Neural progenitor cell (in vitro differentiated cells): ENCODE measurements around the gene SYNE3. TPM values are rescaled to one million over a fixed set of nuclear protein-coding genes. Genes with fewer than 3 reads are reported as not detected.

Experiments
- DNase-seq: peaks from one replicate; pipeline ENCODE4 v3.0.0-alpha.2; 2016; ENCODE audit warnings: low spot score
- H2AFZ ChIP-seq: fragments of 200-600 bp; sonication (generic); replicated peaks from 2 replicates; pipeline ENCODE4 v1.6.1; 2016; ENCODE audit warnings: antibody characterized with exemption
- H3F3A ChIP-seq: fragments of 200-600 bp; sonication (generic); 2 replicates; pipeline ENCODE4 v1.6.1; 2016; ENCODE audit warnings: antibody characterized with exemption, low read depth
- H3K27ac ChIP-seq: fragments of 200-600 bp; sonication (generic); 2 replicates; pipeline ENCODE4 v1.5.1; 2016; ENCODE audit warnings: mild to moderate bottlenecking
- H3K27me3 ChIP-seq: fragments of 200-600 bp; sonication (generic); 2 replicates; pipeline ENCODE4 v1.6.1; 2016; ENCODE audit warnings: mild to moderate bottlenecking, moderate library complexity
- H3K36me3 ChIP-seq: fragments of 200-600 bp; sonication (generic); 2 replicates; pipeline ENCODE4 v1.5.1; 2016
- H3K4me1 ChIP-seq: fragments of 200-600 bp; sonication (generic); 2 replicates; pipeline ENCODE4 v1.6.1; 2016; ENCODE audit warnings: mixed run types
- H3K4me2 ChIP-seq: fragments of 200-600 bp; sonication (generic); 2 replicates; pipeline ENCODE4 v1.6.1; 2016
- H3K4me3 ChIP-seq: fragments of 200-600 bp; sonication (generic); 2 replicates; pipeline ENCODE4 v1.5.1; 2016
- H3K79me2 ChIP-seq: fragments of 200-600 bp; sonication (generic); 2 replicates; pipeline ENCODE4 v1.6.1; 2016; ENCODE audit warnings: low read depth
- H3K9ac ChIP-seq: fragments of 200-600 bp; sonication (generic); 2 replicates; pipeline ENCODE4 v1.6.1; 2016
- H3K9me3 ChIP-seq: fragments of 200-600 bp; sonication (generic); 2 replicates; pipeline ENCODE4 v1.5.1; 2016; ENCODE audit warnings: low read depth
- H4K20me1 ChIP-seq: fragments of 200-600 bp; sonication (generic); 2 replicates; pipeline ENCODE4 v1.6.1; 2016; ENCODE audit warnings: low read depth
- H3K27ac Mint-ChIP-seq: 3 replicates; pipeline ENCODE4 v1.8.0; 2021; ENCODE audit warnings: mixed read lengths
- H3K27me3 Mint-ChIP-seq: 2 replicates; pipeline ENCODE4 v1.8.0; 2022; ENCODE audit warnings: low read depth, mild to moderate bottlenecking, inconsistent platforms, moderate library complexity, mixed read lengths; ENCODE audit not compliant: insufficient read depth
- H3K36me3 Mint-ChIP-seq: 3 replicates; pipeline ENCODE4 v1.8.0; 2021; ENCODE audit warnings: mixed read lengths
- H3K4me1 Mint-ChIP-seq: 3 replicates; pipeline ENCODE4 v1.8.0; 2021; ENCODE audit warnings: mixed read lengths
- H3K4me3 Mint-ChIP-seq: 3 replicates; pipeline ENCODE4 v1.8.0; 2021; ENCODE audit warnings: mild to moderate bottlenecking, moderate library complexity, mixed read lengths
- H3K9me3 Mint-ChIP-seq: 3 replicates; pipeline ENCODE4 v1.8.0; 2020; ENCODE audit warnings: mixed read lengths
- CTCF ChIP-seq: fragments of 200-600 bp; sonication (generic); IDR thresholded peaks from 2 replicates; pipeline ENCODE4 v1.5.1; 2017; ENCODE audit warnings: antibody characterized with exemption, mild to moderate bottlenecking
- EZH2 ChIP-seq: fragments of 200-600 bp; sonication (generic); IDR thresholded peaks from 2 replicates; pipeline ENCODE4 v1.6.1; 2017; ENCODE audit warnings: antibody characterized with exemption, mild to moderate bottlenecking, moderate library complexity
- EZH2phosphoT487 ChIP-seq: fragments of 200-600 bp; sonication (generic); IDR thresholded peaks from 2 replicates; pipeline ENCODE4 v1.6.1; 2017; ENCODE audit warnings: antibody characterized with exemption
- total RNA-seq: library from RNA; depleted of rRNA; stranded (reverse); fragments of >200 nt; gene quantifications from 2 replicates; pipeline ENCODE4 v1.2.3, GENCODE V29; 2015; ENCODE audit warnings: low replicate concordance

The SYNE3 gene
- total RNA-seq, 1 donor from 2014 or later, result 0.06 TPM

- Histone ChIP-seq H3F3A (no peaks in the 10 kb centered on the region), H4K20me1 (no peaks in the 10 kb centered on the region), H2AFZ (no peak overlapping the region), H3K4me3 (no peak overlapping the region), H3K27ac (no peak overlapping the region), H3K79me2 (no peaks in the 10 kb centered on the region), H3K36me3 (no peaks in the 10 kb centered on the region), H3K4me1 (peaks cover 6% of the 10 kb centered on the region), H3K4me2 (no peak overlapping the region), H3K27me3 (no peaks in the 10 kb centered on the region), H3K9ac (no peak overlapping the region), H3K9me3 (no peaks in the 10 kb centered on the region)
- H3K9me3 Mint-ChIP-seq, result peaks cover 2% of the 10 kb centered on the region
- H3K27ac Mint-ChIP-seq, result peak overlapping the region; percentile 40
- no peak for DNase-seq
- H3K36me3 Mint-ChIP-seq, result no peaks in the 10 kb centered on the region
- peaks cover 13% of the 10 kb centered on the region for H3K27me3 Mint-ChIP-seq
- no peak overlapping the region for H3K4me3 Mint-ChIP-seq
- TF ChIP-seq EZH2phosphoT487 (no peak), EZH2 (no peak), CTCF (no peak)
- peaks cover 40% of the 10 kb centered on the region for H3K4me1 Mint-ChIP-seq
Measured at GRCh38 chr14:95496111-95496681, 20.3 kb downstream of the SYNE3 start.

- no peaks in the 10 kb centered on the region for H3K9me3 ChIP-seq
Measured at GRCh38 chr14:95495538-95496025, 20.9 kb downstream of the SYNE3 start.

GRCh38 chr14:95495076-95495475, 21.4 kb downstream of the SYNE3 start:
- Mint-ChIP-seq H3K9me3 (peaks cover 2% of the 10 kb centered on the region), H3K4me1 (peaks cover 32% of the 10 kb centered on the region), H3K27ac (no peak overlapping the region), H3K4me3 (no peak overlapping the region), H3K27me3 (peaks cover 9% of the 10 kb centered on the region), H3K36me3 (no peaks in the 10 kb centered on the region)
- no peaks in the 10 kb centered on the region for H3K27me3 ChIP-seq
- no peak overlapping the region for H2AFZ ChIP-seq
- DNase-seq, result no peak
- H3K79me2 ChIP-seq, result no peaks in the 10 kb centered on the region
- H3F3A ChIP-seq, result no peaks in the 10 kb centered on the region
- no peak overlapping the region for H3K4me2 ChIP-seq
- TF ChIP-seq EZH2phosphoT487 (no peak), CTCF (no peak), EZH2 (no peak)
- no peak overlapping the region for H3K27ac ChIP-seq
- H4K20me1 ChIP-seq, result no peaks in the 10 kb centered on the region
- H3K4me1 ChIP-seq, result peaks cover 6% of the 10 kb centered on the region
- H3K36me3 ChIP-seq, result no peaks in the 10 kb centered on the region
- H3K9me3 ChIP-seq, result no peaks in the 10 kb centered on the region
- no peak overlapping the region for H3K4me3 ChIP-seq
- H3K9ac ChIP-seq, result no peak overlapping the region

More at GRCh38 chr14:95495538-95496025, 20.9 kb downstream of the SYNE3 start:
- H4K20me1 ChIP-seq, result no peaks in the 10 kb centered on the region
- no peak overlapping the region for H2AFZ ChIP-seq
- no peak overlapping the region for H3K9ac ChIP-seq
- H3K27me3 ChIP-seq, result no peaks in the 10 kb centered on the region
- H3K36me3 ChIP-seq, result no peaks in the 10 kb centered on the region
- no peak for DNase-seq
- Mint-ChIP-seq H3K9me3 (peaks cover 2% of the 10 kb centered on the region), H3K4me1 (peaks cover 34% of the 10 kb centered on the region), H3K4me3 (no peak overlapping the region), H3K36me3 (no peaks in the 10 kb centered on the region), H3K27me3 (peaks cover 9% of the 10 kb centered on the region), H3K27ac (no peak overlapping the region)
- H3K4me1 ChIP-seq, result peaks cover 6% of the 10 kb centered on the region
- no peak overlapping the region for H3K4me2 ChIP-seq
- TF ChIP-seq EZH2phosphoT487 (no peak), CTCF (no peak), EZH2 (no peak)
- H3K27ac ChIP-seq, result no peak overlapping the region
- H3K4me3 ChIP-seq, result no peak overlapping the region
- no peaks in the 10 kb centered on the region for H3K79me2 ChIP-seq
- no peaks in the 10 kb centered on the region for H3F3A ChIP-seq
